Measurements from ENCODE around the gene OR2B2.

The OR2B2 gene

DNA sequence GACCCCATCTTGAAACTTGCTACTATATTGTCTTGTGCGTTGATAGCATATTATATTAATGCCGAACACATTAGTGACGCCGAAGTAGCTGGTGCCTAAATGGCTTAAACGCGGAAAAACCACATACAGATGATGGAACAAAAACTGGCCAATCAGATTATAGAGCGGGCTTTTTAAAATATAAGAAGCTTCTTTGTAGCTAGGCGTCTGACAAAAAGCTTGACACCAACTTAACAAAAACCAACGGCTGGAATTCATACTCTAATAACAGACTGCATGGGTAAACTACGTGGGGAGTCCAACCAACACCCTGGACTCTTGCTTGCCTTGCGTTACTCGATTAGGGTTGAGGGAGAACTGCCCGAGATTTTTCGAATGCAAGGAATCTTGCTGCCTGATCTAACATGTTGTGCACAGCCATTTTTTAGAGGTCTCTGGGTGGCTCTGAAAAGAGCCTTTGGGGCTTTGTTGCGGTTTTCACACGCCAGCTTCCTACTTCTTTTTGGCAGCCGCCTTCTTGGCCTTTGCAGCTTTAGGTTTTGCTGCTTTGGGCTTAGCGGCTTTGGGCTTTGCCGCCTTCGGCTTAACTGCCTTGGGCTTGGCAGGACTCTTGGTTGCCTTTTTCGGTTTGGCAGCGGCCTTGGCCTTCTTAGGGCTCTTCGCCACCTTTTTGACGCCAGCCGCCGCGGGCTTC, 45.7 kb downstream of the OR2B2 start:
- no peak for FAIRE-seq

GRCh38 chr6:27865850-27866356, 46.3 kb downstream of the OR2B2 start:
- no peak for FAIRE-seq

GRCh38 chr6:27864906-27865849, 47.0 kb downstream of the OR2B2 start:
- FAIRE-seq = no peak

DNA sequence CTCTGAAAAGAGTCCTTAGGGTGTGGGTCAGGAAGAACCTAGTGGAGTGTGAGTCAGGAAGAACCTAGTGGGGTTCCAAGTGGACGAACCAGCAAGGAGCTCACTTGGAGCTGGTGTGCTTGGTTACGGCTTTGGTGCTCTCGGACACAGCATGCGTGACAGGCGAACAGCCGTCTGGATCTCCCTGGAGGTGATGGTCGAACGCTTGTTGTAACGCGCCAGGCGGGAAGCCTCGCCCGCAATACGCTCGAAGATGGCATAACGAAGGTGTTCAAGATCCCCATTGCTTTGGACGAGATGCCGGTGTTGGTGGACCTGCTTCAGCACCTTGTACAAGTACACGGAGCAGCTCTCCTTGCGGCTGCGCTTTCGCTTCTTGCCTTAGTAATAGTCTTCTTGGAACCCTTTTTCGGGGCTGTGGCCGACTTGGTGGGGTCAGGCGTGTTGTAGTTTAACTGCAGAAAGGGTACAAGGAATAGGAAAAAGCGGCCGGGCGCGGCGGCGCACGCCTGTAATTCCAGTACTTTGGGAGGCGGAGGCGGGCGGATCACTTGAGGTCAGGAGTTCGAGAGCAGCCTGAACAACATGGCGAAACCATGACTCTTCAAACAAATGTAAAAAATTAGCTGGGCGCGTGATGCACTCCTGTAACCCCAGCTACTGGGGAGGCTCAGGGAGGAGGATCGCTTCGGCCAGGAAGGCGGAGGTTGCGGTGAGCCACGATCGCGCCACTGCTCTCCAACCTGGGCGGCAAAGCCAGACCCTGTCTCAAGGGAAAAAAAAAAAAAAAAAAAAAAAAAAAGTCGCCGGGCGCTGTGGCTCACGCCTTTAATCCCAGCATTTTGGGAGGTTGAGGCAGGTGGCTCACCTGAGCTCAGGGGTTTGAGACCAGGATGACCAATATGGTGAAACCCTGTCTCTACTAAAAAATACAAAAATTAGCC, 48.0 kb downstream of the OR2B2 start:
- FAIRE-seq = no peak

DNA sequence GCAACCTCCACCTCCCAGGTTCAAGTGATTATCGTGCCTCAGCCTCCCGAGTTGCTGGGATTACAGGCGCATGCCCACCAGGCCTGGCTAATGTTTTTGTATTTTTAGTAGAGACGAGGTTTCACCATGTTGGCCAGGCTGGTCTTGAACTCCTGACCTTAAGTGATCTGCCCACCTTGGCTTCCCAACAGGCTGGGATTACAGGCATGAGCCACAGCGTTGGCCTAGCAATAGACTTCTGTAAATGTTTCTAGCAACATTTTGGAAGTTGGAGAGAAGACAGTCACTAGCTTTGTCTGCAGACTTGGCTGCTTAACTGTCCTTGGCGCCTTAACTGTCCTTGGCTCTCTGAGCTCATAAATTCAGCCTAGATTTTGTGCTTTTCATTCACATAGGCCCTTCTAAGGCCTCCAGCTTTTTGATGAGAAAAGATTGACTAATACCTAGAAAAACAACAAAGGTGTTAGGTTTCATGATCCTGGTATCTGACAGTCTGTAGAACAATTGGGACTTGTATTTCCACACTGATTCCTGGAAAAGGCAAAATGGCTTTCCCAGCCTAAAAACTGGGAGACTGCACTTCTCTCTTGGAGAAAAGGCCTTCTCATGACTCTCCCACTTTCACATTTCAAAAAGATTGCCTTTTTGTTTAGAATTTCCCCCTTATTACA, 49.7 kb downstream of the OR2B2 start:
- no peak for FAIRE-seq

DNA sequence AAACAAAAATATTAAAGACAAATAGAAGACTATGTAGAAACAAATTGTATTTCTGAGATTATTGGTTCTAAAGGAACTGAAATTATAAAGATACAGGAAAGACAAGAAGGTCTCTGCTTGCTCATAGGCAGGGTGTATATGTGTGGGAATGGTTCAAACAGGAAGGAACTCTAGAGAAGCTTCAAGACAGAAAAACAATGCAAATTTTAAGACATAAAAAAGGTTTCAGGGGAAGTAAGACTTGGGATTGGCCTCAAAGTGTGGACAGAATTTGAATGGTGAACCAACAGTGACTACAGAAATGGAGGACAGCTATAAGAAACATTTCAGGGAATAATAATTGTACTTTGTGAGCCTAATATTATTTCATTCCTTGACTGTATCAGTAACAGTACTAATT, 50.3 kb downstream of the OR2B2 start:
- no peak for FAIRE-seq

- FAIRE-seq = no peak
Observed at GRCh38 chr6:27861276-27861840, 50.8 kb downstream of the OR2B2 start.
